HepG2 (cell line): ENCODE measurements around the gene DVL3. TPM values are rescaled to one million over a fixed set of nuclear protein-coding genes. Genes with fewer than 3 reads are reported as not detected.

ENCODE experiments used
- CCAR2 ChIP-seq: fragments of 200-400 bp; formaldehyde crosslinking; optimal IDR thresholded peaks from 2 replicates; pipeline ENCODE3; 2018; ENCODE audit warnings: low read depth, mild to moderate bottlenecking, low read length, moderate library complexity
- ELF3 ChIP-seq: IDR thresholded peaks from 2 replicates; pipeline ENCODE4 v1.6.1; 2016; ENCODE audit warnings: missing genetic modification reagents, missing compliant biosample characterization
- JUNB ChIP-seq: sonication (generic); formaldehyde crosslinking; IDR thresholded peaks from 2 replicates; pipeline ENCODE4 v1.8.0; 2022; ENCODE audit warnings: missing genetic modification reagents, mild to moderate bottlenecking, borderline replicate concordance
- KLF9 ChIP-seq: IDR thresholded peaks from 2 replicates; pipeline ENCODE4 v1.6.1; 2016; ENCODE audit warnings: low read depth
- MTA3 ChIP-seq: sonication (generic); formaldehyde crosslinking; IDR thresholded peaks from 2 replicates; pipeline ENCODE4 v1.4.0; 2020; ENCODE audit warnings: missing genetic modification reagents
- NFKB2 ChIP-seq: sonication (generic); formaldehyde crosslinking; IDR thresholded peaks from 2 replicates; pipeline ENCODE4 v1.4.0; 2020; ENCODE audit warnings: missing genetic modification reagents, borderline replicate concordance
- SAFB2 ChIP-seq: sonication (generic); formaldehyde crosslinking; IDR thresholded peaks from 2 replicates; pipeline ENCODE4 v1.5.1; 2020; ENCODE audit warnings: missing genetic modification reagents, low read depth, mild to moderate bottlenecking, borderline replicate concordance
- SP4 ChIP-seq: sonication (generic); formaldehyde crosslinking; IDR thresholded peaks from 2 replicates; pipeline ENCODE4 v1.8.1; 2023; ENCODE audit warnings: mild to moderate bottlenecking, missing genetic modification reagents
- TARDBP ChIP-seq: sonication (generic); formaldehyde crosslinking; IDR thresholded peaks from 2 replicates; pipeline ENCODE4 v1.8.0; 2022; ENCODE audit warnings: mild to moderate bottlenecking, missing genetic modification reagents
- TBP ChIP-seq: sonication (generic); formaldehyde crosslinking; IDR thresholded peaks from 2 replicates; pipeline ENCODE4 v1.5.0; 2020; ENCODE audit warnings: missing genetic modification reagents
- ZFX ChIP-seq: sonication (generic); formaldehyde crosslinking; IDR thresholded peaks from 2 replicates; pipeline ENCODE4 v1.4.0; 2020; ENCODE audit warnings: mild to moderate bottlenecking, low read depth, missing genetic modification reagents, moderate library complexity
- ZMYM3 ChIP-seq: sonication (generic); formaldehyde crosslinking; IDR thresholded peaks from 2 replicates; pipeline ENCODE4 v1.5.1; 2020; ENCODE audit warnings: mild to moderate bottlenecking, missing genetic modification reagents
- ZNF234 ChIP-seq: sonication (generic); formaldehyde crosslinking; conservative IDR thresholded peaks from 2 replicates; pipeline ENCODE4 v1.5.1; 2020; ENCODE audit warnings: mild to moderate bottlenecking, missing genetic modification reagents
- ZNF263 ChIP-seq: sonication (generic); formaldehyde crosslinking; IDR thresholded peaks from 2 replicates; pipeline ENCODE4 v1.4.0; 2020; ENCODE audit warnings: missing genetic modification reagents
- ZNF296 ChIP-seq: sonication (generic); formaldehyde crosslinking; conservative IDR thresholded peaks from 2 replicates; pipeline ENCODE4 v1.5.0; 2020; ENCODE audit warnings: mild to moderate bottlenecking, missing genetic modification reagents
- ZNF326 ChIP-seq: sonication (generic); formaldehyde crosslinking; IDR thresholded peaks from 2 replicates; pipeline ENCODE4 v1.4.0; 2020; ENCODE audit warnings: missing genetic modification reagents, borderline replicate concordance
- ZNF501 ChIP-seq: sonication (generic); formaldehyde crosslinking; IDR thresholded peaks from 2 replicates; pipeline ENCODE4 v1.5.1; 2020; ENCODE audit warnings: mild to moderate bottlenecking, moderate library complexity, missing genetic modification reagents
- ZNF777 ChIP-seq: sonication (generic); formaldehyde crosslinking; IDR thresholded peaks from 2 replicates; pipeline ENCODE4 v1.4.0; 2020; ENCODE audit warnings: missing genetic modification reagents
- ZNF788 ChIP-seq: sonication (generic); formaldehyde crosslinking; IDR thresholded peaks from 2 replicates; pipeline ENCODE4 v1.5.0; 2020; ENCODE audit warnings: mild to moderate bottlenecking, missing genetic modification reagents, borderline replicate concordance
- polyA plus RNA-seq, 8 experiments: library from polyadenylated mRNA; depleted of rRNA in 3 of 8; stranded (reverse) in 7 of 8; unstranded in 1 of 8; fragments of >200 nt; fragmentation: Illumina TruSeq in 4 of 8; extraction: Trizol in 4 of 8; gene quantifications; 2 replicates each; pipeline versions ENCODE4 v1.2.1 to v1.2.3, GENCODE V29; 2011 to 2016; ENCODE audit warnings: low read depth in 4 of 8, missing spikeins in 1 of 8, mixed read lengths in 1 of 8; ENCODE audit not compliant: insufficient read depth in 1 of 8
- total RNA-seq, 5 experiments: library from RNA; depleted of rRNA; stranded (reverse); fragments of >200 nt; fragmentation: Illumina TruSeq; extraction: Trizol; gene quantifications; 2 replicates each; pipeline ENCODE4 v1.2.3, GENCODE V29; 2016; ENCODE audit warnings: low read depth in 1 of 5
- TF ChIP-seq, protein P1 (sequence below): sonication (generic); formaldehyde crosslinking; IDR thresholded peaks from 2 replicates; pipeline ENCODE4 v1.4.0; 2020; ENCODE audit warnings: missing genetic modification reagents, borderline replicate concordance
- TF ChIP-seq, protein P2 (sequence below): IDR thresholded peaks from 2 replicates; pipeline ENCODE4 v1.6.1; 2018; ENCODE audit warnings: missing genetic modification reagents
- TF ChIP-seq, protein P3 (sequence below): sonication (generic); formaldehyde crosslinking; IDR thresholded peaks from 2 replicates; pipeline ENCODE4 v1.8.0; 2022; ENCODE audit warnings: mild to moderate bottlenecking, missing genetic modification reagents, borderline replicate concordance

The DVL3 gene
- total and polyA plus RNA-seq, 2 of the 13 experiments (the other 11 are each of a cell fraction or from before 2014, with no cell fraction given) = 29.0 to 36.1 TPM

GRCh38 chr3:184174646-184175492 lies 19.7 kb downstream of the DVL3 start, which contains the start of gene AP2M1 (continued):
- peak; percentile 89 for TF ChIP-seq SP4 (CRISPR knock-in tag)
- no peak for TF ChIP-seq TBP (CRISPR knock-in tag)
- TF ChIP-seq, protein P1, sequence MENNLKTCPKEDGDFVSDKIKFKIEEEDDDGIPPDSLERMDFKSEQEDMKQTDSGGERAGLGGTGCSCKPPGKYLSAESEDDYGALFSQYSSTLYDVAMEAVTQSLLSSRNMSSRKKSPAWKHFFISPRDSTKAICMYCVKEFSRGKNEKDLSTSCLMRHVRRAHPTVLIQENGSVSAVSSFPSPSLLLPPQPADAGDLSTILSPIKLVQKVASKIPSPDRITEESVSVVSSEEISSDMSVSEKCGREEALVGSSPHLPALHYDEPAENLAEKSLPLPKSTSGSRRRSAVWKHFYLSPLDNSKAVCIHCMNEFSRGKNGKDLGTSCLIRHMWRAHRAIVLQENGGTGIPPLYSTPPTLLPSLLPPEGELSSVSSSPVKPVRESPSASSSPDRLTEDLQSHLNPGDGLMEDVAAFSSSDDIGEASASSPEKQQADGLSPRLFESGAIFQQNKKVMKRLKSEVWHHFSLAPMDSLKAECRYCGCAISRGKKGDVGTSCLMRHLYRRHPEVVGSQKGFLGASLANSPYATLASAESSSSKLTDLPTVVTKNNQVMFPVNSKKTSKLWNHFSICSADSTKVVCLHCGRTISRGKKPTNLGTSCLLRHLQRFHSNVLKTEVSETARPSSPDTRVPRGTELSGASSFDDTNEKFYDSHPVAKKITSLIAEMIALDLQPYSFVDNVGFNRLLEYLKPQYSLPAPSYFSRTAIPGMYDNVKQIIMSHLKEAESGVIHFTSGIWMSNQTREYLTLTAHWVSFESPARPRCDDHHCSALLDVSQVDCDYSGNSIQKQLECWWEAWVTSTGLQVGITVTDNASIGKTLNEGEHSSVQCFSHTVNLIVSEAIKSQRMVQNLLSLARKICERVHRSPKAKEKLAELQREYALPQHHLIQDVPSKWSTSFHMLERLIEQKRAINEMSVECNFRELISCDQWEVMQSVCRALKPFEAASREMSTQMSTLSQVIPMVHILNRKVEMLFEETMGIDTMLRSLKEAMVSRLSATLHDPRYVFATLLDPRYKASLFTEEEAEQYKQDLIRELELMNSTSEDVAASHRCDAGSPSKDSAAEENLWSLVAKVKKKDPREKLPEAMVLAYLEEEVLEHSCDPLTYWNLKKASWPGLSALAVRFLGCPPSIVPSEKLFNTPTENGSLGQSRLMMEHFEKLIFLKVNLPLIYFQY (CRISPR knock-in tag) = no peak
- TF ChIP-seq CCAR2 = no peak
- TF ChIP-seq ZMYM3 = no peak
- TF ChIP-seq TARDBP (CRISPR knock-in tag) = peak; percentile 75
- TF ChIP-seq ZFX (CRISPR knock-in tag) = peak; percentile 81
- no peak for TF ChIP-seq ZNF296
- no peak for TF ChIP-seq JUNB (CRISPR knock-in tag)
- TF ChIP-seq SAFB2 = no peak
- TF ChIP-seq MTA3 (CRISPR knock-in tag) = no peak
- TF ChIP-seq ELF3 = peak; percentile 60
- TF ChIP-seq KLF9 (CRISPR knock-in tag) = no peak
- TF ChIP-seq, protein P2, sequence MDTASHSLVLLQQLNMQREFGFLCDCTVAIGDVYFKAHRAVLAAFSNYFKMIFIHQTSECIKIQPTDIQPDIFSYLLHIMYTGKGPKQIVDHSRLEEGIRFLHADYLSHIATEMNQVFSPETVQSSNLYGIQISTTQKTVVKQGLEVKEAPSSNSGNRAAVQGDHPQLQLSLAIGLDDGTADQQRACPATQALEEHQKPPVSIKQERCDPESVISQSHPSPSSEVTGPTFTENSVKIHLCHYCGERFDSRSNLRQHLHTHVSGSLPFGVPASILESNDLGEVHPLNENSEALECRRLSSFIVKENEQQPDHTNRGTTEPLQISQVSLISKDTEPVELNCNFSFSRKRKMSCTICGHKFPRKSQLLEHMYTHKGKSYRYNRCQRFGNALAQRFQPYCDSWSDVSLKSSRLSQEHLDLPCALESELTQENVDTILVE (CRISPR knock-in tag) = no peak
- TF ChIP-seq, protein P3, sequence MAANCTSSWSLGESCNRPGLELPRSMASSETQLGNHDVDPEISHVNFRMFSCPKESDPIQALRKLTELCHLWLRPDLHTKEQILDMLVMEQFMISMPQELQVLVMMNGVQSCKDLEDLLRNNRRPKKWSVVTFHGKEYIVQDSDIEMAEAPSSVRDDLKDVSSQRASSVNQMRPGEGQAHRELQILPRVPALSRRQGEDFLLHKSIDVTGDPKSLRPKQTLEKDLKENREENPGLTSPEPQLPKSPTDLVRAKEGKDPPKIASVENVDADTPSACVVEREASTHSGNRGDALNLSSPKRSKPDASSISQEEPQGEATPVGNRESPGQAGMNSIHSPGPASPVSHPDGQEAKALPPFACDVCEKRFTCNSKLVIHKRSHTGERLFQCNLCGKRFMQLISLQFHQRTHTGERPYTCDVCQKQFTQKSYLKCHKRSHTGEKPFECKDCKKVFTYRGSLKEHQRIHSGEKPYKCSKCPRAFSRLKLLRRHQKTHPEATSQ (CRISPR knock-in tag) = no peak; the same call in 1 of the 2 replicates
- TF ChIP-seq ZNF234 = no peak; the same call in 1 of the 2 replicates
- TF ChIP-seq NFKB2 (CRISPR knock-in tag) = peak; percentile 72; the same call in 1 of the 2 replicates
- TF ChIP-seq ZNF777 (CRISPR knock-in tag) = no peak
- no peak for TF ChIP-seq ZNF326 (CRISPR knock-in tag)
- peak; percentile 62; the same call in 1 of the 2 replicates for TF ChIP-seq ZNF263
- TF ChIP-seq ZNF501 (CRISPR knock-in tag) = 0 out of 2 replicates have a peak, but pooled peaks have one; percentile 39
- peak; percentile 76; the same call in 1 of the 2 replicates for TF ChIP-seq ZNF788 (CRISPR knock-in tag)
